VCaP (cell line): Measurements from ENCODE around the gene KCNA4.
"Not testable (repeated sequence)": the region's sequence is repeated elsewhere in the genome, so short reads cannot be mapped to it uniquely, and the experiment has no call there.

Experiments
- H3K27ac ChIP-seq: fragments of 450-650 bp; 2 replicates; pipeline ENCODE4 v1.5.1; 2017
- TF ChIP-seq, protein P1 (sequence below): fragments of 450-650 bp; conservative IDR thresholded peaks from 2 replicates; pipeline ENCODE4 v1.5.1; 2017; ENCODE audit warnings: mild to moderate bottlenecking, moderate library complexity

Gene KCNA4

DNA sequence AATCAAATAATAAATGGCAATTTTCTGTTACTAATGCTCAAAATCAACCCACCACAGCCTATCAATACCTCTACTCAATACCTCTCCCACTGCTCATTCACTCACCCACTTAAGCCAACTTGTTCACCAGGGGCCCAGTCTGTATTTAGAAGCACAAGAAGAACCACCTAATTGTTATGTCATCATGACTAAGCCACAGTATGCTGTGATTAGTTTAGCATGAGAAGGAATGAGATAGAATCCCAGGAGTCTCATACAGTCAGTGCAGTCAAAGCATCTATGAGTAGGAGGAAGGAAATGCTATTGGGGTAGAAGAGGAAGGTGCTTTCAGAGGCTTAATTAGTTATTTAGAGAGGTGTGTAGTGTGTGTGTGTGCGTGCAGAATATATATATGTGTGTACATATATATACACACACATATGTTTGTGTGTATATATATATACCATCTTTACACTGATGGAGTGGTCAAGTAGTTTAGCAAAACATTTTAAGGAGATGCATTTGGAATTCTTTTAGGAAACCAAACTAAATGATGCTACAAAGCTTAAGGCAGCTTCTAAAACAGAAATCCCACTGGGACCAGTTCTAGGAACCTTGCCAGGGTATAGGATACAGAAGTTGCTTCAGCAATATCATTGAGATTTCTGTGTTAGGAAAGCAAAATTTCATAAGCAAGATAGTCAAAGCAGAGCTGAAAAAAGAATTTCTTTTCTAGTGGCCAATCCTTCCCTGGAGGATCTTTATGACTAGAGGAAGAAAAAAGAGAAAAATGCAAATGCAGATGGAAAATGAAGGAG lies 27.5 kb downstream of the KCNA4 start:
- TF ChIP-seq, protein P1, sequence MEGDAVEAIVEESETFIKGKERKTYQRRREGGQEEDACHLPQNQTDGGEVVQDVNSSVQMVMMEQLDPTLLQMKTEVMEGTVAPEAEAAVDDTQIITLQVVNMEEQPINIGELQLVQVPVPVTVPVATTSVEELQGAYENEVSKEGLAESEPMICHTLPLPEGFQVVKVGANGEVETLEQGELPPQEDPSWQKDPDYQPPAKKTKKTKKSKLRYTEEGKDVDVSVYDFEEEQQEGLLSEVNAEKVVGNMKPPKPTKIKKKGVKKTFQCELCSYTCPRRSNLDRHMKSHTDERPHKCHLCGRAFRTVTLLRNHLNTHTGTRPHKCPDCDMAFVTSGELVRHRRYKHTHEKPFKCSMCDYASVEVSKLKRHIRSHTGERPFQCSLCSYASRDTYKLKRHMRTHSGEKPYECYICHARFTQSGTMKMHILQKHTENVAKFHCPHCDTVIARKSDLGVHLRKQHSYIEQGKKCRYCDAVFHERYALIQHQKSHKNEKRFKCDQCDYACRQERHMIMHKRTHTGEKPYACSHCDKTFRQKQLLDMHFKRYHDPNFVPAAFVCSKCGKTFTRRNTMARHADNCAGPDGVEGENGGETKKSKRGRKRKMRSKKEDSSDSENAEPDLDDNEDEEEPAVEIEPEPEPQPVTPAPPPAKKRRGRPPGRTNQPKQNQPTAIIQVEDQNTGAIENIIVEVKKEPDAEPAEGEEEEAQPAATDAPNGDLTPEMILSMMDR, result no peak

DNA sequence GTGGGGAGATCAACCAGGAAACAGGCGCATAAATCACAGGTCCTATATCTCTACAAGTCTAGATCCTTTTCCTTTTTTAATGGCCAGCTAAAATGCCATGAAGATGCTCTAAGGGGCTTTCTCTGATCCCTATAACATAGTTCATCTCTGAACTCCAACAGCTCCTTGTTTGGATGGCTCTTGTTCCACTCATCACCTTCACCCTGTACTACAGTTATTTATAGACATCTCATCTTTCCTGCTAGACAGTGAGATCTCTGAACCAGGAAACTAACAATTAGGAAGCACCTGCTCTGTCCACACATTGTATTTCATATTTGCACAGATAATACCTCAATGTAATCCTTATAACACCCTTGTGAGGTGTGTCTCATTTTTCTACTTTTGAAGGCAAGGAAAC lies 31.6 kb downstream of the KCNA4 start:
- H3K27ac ChIP-seq, result no peak overlapping the region
- TF ChIP-seq, protein P1, result no peak

More for the DNA sequence above, 27.5 kb downstream of the KCNA4 start:
- no peak overlapping the region for H3K27ac ChIP-seq

DNA sequence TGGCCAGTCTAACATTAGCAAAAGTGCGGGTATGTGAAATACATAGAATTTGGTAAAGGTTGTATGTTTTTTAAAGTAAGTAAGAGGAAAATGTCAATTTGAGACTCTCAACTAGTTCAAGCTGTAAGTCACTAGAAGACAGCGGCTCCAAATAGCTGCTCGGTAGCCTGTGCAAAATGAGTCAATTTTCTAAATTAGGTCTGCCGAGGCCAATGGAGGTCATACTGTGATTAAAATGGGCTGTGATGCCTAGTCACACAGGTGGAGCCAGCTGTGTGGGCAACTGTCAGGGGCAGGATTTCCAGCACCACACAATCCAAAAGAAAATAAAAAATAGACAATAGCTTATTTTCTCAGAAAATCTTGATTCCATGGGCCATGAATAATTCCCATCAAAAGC lies 32.3 kb downstream of the KCNA4 start:
- TF ChIP-seq, protein P1, result no peak
- H3K27ac ChIP-seq, result no peak overlapping the region

DNA sequence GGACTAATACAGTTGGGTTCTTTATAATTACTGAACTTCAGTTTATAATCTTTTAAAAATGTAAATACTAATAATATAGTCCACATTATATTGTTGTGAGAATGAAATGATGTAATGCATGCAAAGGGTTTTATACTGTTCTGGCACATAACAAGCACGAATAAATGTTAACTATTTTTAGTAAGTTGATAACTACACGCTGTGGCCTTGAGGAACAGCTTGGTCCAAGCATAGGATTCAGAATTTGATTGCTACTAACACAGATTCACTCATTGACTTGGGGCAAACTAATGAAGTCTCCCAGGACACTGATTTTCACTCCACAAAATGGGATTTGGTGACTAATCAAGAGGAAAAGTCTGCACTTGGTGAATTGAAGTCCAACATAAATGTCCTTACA lies 38.3 kb downstream of the KCNA4 start:
- TF ChIP-seq, protein P1, result no peak

DNA sequence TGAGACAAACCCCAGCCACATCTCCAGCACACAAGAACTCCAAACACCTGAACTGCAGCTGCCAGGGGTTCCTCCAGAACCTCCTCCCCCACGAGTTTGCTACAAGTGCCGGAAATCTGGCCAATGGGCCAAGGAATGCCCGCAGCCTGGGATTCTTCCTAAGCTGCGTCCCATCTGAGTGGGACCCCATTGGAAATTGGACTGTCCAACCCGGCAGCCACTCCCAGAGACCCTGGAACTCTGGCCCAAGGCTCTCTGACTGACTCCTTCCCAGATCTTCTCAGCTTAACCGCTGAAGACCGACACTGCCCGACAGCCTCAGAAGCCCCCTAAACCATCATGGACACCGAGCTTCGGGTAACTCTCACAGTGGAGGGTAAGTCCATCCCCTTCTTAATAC lies 41.2 kb downstream of the KCNA4 start:
- H3K27ac ChIP-seq, result not testable (repeated sequence)

More for the DNA sequence above, 38.3 kb downstream of the KCNA4 start:
- H3K27ac ChIP-seq, result no peak overlapping the region

DNA sequence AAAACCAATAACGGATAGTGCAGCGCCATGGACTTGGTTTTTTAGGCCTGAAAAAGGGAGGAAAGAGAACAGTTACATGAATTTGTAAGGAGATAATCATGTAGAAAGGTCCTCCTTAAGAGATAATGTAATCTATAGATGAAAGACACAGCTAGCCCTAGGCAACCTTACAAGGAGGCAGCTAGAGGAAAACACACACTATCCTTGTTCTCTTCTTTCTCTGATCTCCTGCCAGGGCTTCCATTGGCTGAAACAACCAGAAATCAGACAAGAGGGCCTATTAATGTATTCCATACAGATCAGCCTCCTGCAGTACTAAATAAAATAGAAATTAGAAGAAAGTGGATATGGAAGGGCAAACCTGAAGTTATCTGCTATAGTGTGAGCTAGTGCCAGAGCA lies 53.0 kb downstream of the KCNA4 start:
- TF ChIP-seq, protein P1, result no peak
- no peak overlapping the region for H3K27ac ChIP-seq

DNA sequence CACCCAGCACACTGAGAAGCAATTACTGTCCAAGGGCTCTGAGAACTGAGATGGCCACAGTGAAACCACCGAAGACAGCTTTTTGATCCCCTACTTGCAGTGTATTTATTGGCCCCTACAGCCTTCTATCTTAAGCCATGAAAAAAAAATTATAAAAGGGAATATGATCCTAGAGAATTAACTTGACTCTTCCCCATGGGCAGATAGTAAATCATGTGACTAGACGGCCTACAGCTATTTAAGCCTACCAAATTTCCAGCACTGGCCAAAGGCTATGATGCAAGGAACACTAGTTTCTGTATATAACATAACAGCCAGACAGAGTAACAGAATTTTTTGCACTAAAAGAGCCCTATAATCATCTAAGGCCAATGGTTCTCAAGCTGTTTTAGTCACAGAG lies 53.8 kb downstream of the KCNA4 start:
- H3K27ac ChIP-seq, result no peak overlapping the region
- TF ChIP-seq, protein P1, result no peak

DNA sequence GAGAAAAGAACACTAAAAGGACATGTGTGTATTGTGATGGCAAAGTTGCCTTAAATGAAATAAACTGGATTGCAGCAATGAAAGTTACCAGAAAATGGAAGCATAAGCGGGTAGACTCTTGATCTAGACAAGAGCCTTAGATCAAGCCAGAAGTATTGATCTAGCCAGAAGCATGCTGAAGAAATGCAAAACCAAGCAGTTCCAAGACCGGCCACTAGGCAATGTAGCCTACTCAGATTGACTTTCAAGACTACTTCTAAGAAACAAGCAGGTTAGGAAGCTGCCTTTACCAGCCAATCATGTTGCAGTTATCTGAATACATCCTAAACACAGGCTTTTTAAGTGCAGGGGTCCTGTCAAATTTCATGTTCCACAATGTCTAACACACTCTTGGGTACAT lies 54.6 kb downstream of the KCNA4 start:
- TF ChIP-seq, protein P1, result peak; percentile 23; the same call in 1 of the 2 replicates

More for the DNA sequence above, 54.6 kb downstream of the KCNA4 start:
- no peak overlapping the region for H3K27ac ChIP-seq
